K562 (cell line): ENCODE results near the gene SH2D5. TPM values are rescaled to one million over a fixed set of nuclear protein-coding genes. Genes with fewer than 3 reads are reported as not detected.
"Not testable (repeated sequence)": the region's sequence is repeated elsewhere in the genome, so short reads cannot be mapped to it uniquely, and the experiment has no call there.

Source experiments
- ATAC-seq: fragments of 200-7000 bp; cut with Tn5 transposase; 3 replicates; pipeline ENCODE4 v1.9.1; 2020; ENCODE audit warnings: moderate library complexity
- BruUV-seq: library from RNA; stranded (reverse); fragments of 400-500 nt; replicated peaks from 2 replicates; lab custom pipeline; 2021; lab: Mats Ljungman, UMichigan
- CTCF ChIA-PET: fragments of 300-600 bp; formaldehyde crosslinking; extraction: SDS; loops from one replicate; lab custom pipeline; 2021; ENCODE audit warnings: low intra/inter-chr PET ratio; lab: Yijun Ruan, JAX
- POLR2A ChIA-PET: fragments of 300-600, 350-650 bp; sonication (Branson Sonifier 250); formaldehyde crosslinking; extraction: SDS; loops from one replicate; lab custom pipeline; 2021; ENCODE audit warnings: antibody characterized with exemption, inconsistent platforms; lab: Yijun Ruan, JAX
- DNase-seq, 4 experiments: peaks; one replicate each; pipeline versions ENCODE4 v3.0.0 to v3.0.0-alpha.2; 2011 to 2018; ENCODE audit warnings: low spot score in 3 of 4, mixed read lengths in 3 of 4; ENCODE audit errors: extremely low read depth in 1 of 4
- FAIRE-seq: peaks from 2 replicates; lab custom pipeline; 2011; peaks lifted over from hg19 to GRCh38; lab: Jason Lieb, UNC
- H2AFZ ChIP-seq: 2 replicates; pipeline ENCODE4 v1.6.0; 2011; ENCODE audit warnings: low read depth, low read length, control low read depth, inconsistent platforms
- H3K27ac ChIP-seq: fragments of 200-600 bp; 3 replicates; pipeline ENCODE4 v1.8.0; 2011; ENCODE audit warnings: low read depth, mild to moderate bottlenecking, control low read depth, inconsistent platforms, low read length, moderate library complexity, mixed read lengths; ENCODE audit errors: extremely low read depth
- H3K27me3 ChIP-seq, 2 experiments: fragments of 300-600 bp in 1 of 2; 2 replicates in 1 of 2; 3 replicates in 1 of 2; pipeline versions ENCODE4 v1.6.0 to v1.8.0; 2011; ENCODE audit warnings: inconsistent platforms in 2 of 2, low read length in 2 of 2, mild to moderate bottlenecking in 1 of 2, mixed read lengths in 1 of 2, moderate library complexity in 1 of 2; ENCODE audit not compliant: control insufficient read depth in 2 of 2, insufficient read depth in 2 of 2
- H3K36me3 ChIP-seq: fragments of 300-600 bp; 3 replicates; pipeline ENCODE4 v1.8.0; 2011; ENCODE audit warnings: mild to moderate bottlenecking, low read length, inconsistent platforms; ENCODE audit not compliant: control insufficient read depth, insufficient read depth
- H3K4me1 ChIP-seq, 2 experiments: fragments of 200-600 bp in 1 of 2; replicated peaks in 1 of 2; 2 replicates in 1 of 2; 3 replicates in 1 of 2; pipeline versions ENCODE4 v1.5.1 to v1.8.0; 2011; ENCODE audit warnings: inconsistent platforms in 2 of 2, low read length in 2 of 2, mild to moderate bottlenecking in 1 of 2, mixed read lengths in 1 of 2, moderate library complexity in 1 of 2; ENCODE audit not compliant: control insufficient read depth in 2 of 2, insufficient read depth in 2 of 2
- H3K4me2 ChIP-seq: 2 replicates; pipeline ENCODE4 v1.6.1; 2011; ENCODE audit warnings: low read length, control low read depth, inconsistent platforms, mixed read lengths; ENCODE audit not compliant: insufficient read depth
- H3K4me3 ChIP-seq: fragments of 200-600 bp; sonication (generic), shearing (Covaris generic); 2 replicates; pipeline ENCODE4 v1.5.1; 2016; ENCODE audit warnings: control low read depth, inconsistent platforms
- H3K79me2 ChIP-seq: fragments of 200-600 bp; 3 replicates; pipeline ENCODE4 v1.8.0; 2011; ENCODE audit warnings: low read length, inconsistent platforms; ENCODE audit not compliant: control insufficient read depth, insufficient read depth
- H3K9ac ChIP-seq, 2 experiments: 2 replicates each; pipeline versions ENCODE4 v1.6.0 to v1.6.1; 2011; ENCODE audit warnings: low read depth in 2 of 2, low read length in 2 of 2, control low read depth in 1 of 2, inconsistent platforms in 1 of 2, mild to moderate bottlenecking in 1 of 2, mixed read lengths in 1 of 2; ENCODE audit not compliant: insufficient read depth in 1 of 2
- H3K9me1 ChIP-seq: one replicate; pipeline ENCODE4 v1.6.0; 2011; ENCODE audit warnings: inconsistent platforms, mild to moderate bottlenecking, low read length, moderate library complexity; ENCODE audit not compliant: control insufficient read depth, insufficient read depth
- H3K9me3 ChIP-seq: replicated peaks from 2 replicates; pipeline ENCODE4 v1.5.1; 2011; ENCODE audit warnings: low read depth, low read length, inconsistent platforms; ENCODE audit not compliant: control insufficient read depth, insufficient read depth
- H4K20me1 ChIP-seq: replicated peaks from 2 replicates; pipeline ENCODE4 v1.6.1; 2011; ENCODE audit warnings: low read length, inconsistent platforms, mixed read lengths; ENCODE audit not compliant: control insufficient read depth, insufficient read depth
- BCOR ChIP-seq: fragments of 450-650 bp; IDR thresholded peaks from 2 replicates; pipeline ENCODE4 v1.6.1; 2016
- CBX8 ChIP-seq: fragments of 200-600 bp; sonication (generic); IDR thresholded peaks from 2 replicates; pipeline ENCODE4 v1.6.1; 2012; ENCODE audit warnings: borderline replicate concordance, mixed run types, low read depth, mild to moderate bottlenecking, moderate library complexity, mixed read lengths, low read length, control low read depth, inconsistent platforms; ENCODE audit not compliant: poor library complexity, severe bottlenecking; ENCODE audit errors: extremely low read depth
- CEBPB ChIP-seq: fragments of 450-650 bp; IDR thresholded peaks from 2 replicates; pipeline ENCODE4 v1.6.1; 2016; ENCODE audit warnings: missing genetic modification characterization, missing compliant biosample characterization
- CEBPG ChIP-seq, 3 experiments: fragments of 200-800 bp in 1 of 3; sonication (Bioruptor generic) in 1 of 3; sonication (generic) in 1 of 3; formaldehyde crosslinking in 1 of 3; IDR thresholded peaks in 2 of 3; conservative IDR thresholded peaks in 1 of 3; 2 replicates each; pipeline versions ENCODE4 v1.6.1 to v1.8.0; 2016 to 2022; ENCODE audit warnings: missing compliant biosample characterization in 2 of 3, missing genetic modification characterization in 2 of 3, mild to moderate bottlenecking in 1 of 3, missing genetic modification reagents in 1 of 3
- TEAD4 ChIP-seq, 2 experiments: sonication (generic) in 1 of 2; formaldehyde crosslinking in 1 of 2; IDR thresholded peaks; 2 replicates each; pipeline versions ENCODE4 v1.6.1 to v1.8.0; 2012 to 2022; ENCODE audit warnings: borderline replicate concordance in 1 of 2, inconsistent platforms in 1 of 2, low read length in 1 of 2, mild to moderate bottlenecking in 1 of 2, missing genetic modification reagents in 1 of 2
- ZFX ChIP-seq: sonication (generic); formaldehyde crosslinking; IDR thresholded peaks from 2 replicates; pipeline ENCODE4 v1.8.0; 2022; ENCODE audit warnings: mild to moderate bottlenecking, missing genetic modification reagents, moderate library complexity
- ZNF232 ChIP-seq: sonication (generic); formaldehyde crosslinking; IDR thresholded peaks from 2 replicates; pipeline ENCODE4 v1.8.0; 2022; ENCODE audit warnings: mild to moderate bottlenecking, missing genetic modification reagents
- WGBS: fragments of 100-300 bp; shearing (Covaris generic); methylation state at CpG from one replicate; pipeline ENCODE4 v1.1.6; 2016; ENCODE audit warnings: low coverage, mixed read lengths; ENCODE audit not compliant: insufficient coverage; ENCODE audit errors: missing lambda C conversion rate; 5-methylcytosine and 5-hydroxymethylcytosine counted together
- in situ Hi-C: fragments of 300-500 bp; cut with MboI; formaldehyde crosslinking; loops from 4 replicates; pipeline ENCODE4 v1.15.0; 2018; ENCODE audit warnings: inconsistent platforms, mixed read lengths
- intact Hi-C: fragments of 100-400 bp; cut with micrococcal nuclease; formaldehyde crosslinking; loops from 2 replicates; pipeline ENCODE4 v1.14.2; 2022
- polyA plus RNA-seq, 8 experiments: library from polyadenylated mRNA; depleted of rRNA in 4 of 8; stranded (reverse) in 5 of 8; unstranded in 3 of 8; fragments of >200 nt; fragmentation: Nextera tagmentation in 2 of 8; fragmentation: Illumina TruSeq in 1 of 8; extraction: Ambion mirVana in 2 of 8; extraction: Trizol in 1 of 8; gene quantifications; 2 replicates each; pipeline versions ENCODE4 v1.2.1 to v1.2.3, GENCODE V29; 2011 to 2014; ENCODE audit warnings: inconsistent platforms in 1 of 8, missing spikeins in 1 of 8
- total RNA-seq, 7 experiments: library from RNA; depleted of rRNA in 6 of 7; stranded (reverse); fragments of >200 nt in 6 of 7; fragmentation: Illumina TruSeq in 2 of 7; extraction: Trizol in 2 of 7; gene quantifications; 2 replicates each; pipeline versions ENCODE4 v1.2.1 to v1.2.3, GENCODE V29; 2011 to 2021; ENCODE audit warnings: low replicate concordance in 1 of 7
- TF ChIP-seq, protein P1 (sequence below), 2 experiments: fragments of 450-650 bp in 1 of 2; sonication (generic) in 1 of 2; formaldehyde crosslinking in 1 of 2; IDR thresholded peaks in 1 of 2; conservative IDR thresholded peaks in 1 of 2; 2 replicates each; pipeline versions ENCODE4 v1.6.1 to v1.8.1; 2016 to 2023; ENCODE audit warnings: mild to moderate bottlenecking in 2 of 2, moderate library complexity in 2 of 2, inconsistent platforms in 1 of 2, missing genetic modification reagents in 1 of 2

Gene SH2D5
- total and polyA plus RNA-seq, 9 of the 15 experiments (the other 6 are each of a cell fraction or from before 2014, with no cell fraction given), result 0.06 to 0.11 TPM; not detected in 7

DNA sequence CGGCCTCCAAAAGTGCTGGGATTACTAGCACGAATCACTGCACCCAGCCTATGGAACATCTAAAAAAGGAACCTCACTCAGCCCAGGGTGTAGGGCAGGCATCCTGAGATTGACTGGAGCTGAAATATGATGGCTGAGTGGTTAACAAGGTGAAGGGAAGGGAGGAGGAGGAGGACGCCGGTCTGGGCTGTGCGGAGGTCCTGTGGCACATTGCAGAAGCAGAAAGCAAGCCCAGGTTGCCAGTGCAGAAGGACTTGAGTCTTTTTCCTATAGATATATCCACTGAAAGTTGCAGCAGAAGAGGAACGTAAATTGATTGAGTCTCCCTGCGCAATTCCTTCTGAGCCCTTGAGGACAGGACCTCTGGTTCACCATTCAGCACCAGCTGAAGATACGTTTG, 13.2 kb downstream of the SH2D5 start:
- Histone ChIP-seq H3K4me2 (no peak overlapping the region), H3K4me3 (no peak overlapping the region), H3K9ac (no peak overlapping the region), H3K79me2 (no peaks in the 10 kb centered on the region), H2AFZ (no peak overlapping the region), H3K36me3 (no peaks in the 10 kb centered on the region), H4K20me1 (peaks cover 17% of the 10 kb centered on the region; the same call in 1 of the 2 replicates), H3K9me1 (no peaks in the 10 kb centered on the region), H3K9me3 (no peaks in the 10 kb centered on the region), H3K27ac (no peak overlapping the region), H3K27me3 (peaks cover 23 to 64% of the 10 kb centered on the region in 2 experiments; a peak in 4 of 5 replicates), H3K4me1 (peaks cover 0 to 55% of the 10 kb centered on the region in 2 experiments; a peak in 2 of 5 replicates)
- DNase-seq (no peak), ATAC-seq (no peak), FAIRE-seq (no peak)
- TF ChIP-seq BCOR (no peak), CBX8 (peak; percentile 72)
- BruUV-seq, result no TSS peak
- WGBS, result 28% methylated on average over 8 of the region's 8 CpGs
- ChIA-PET CTCF (no interaction called here), POLR2A (interaction anchor here (0.7 to 2.1 kb wide), 3 partner anchors 9 to 341 kb away, joined by 3 to 9 read pairs (median 3); no protein-coding TSS in a partner anchor)
- in situ Hi-C loops, result no loop called here
- intact Hi-C loops, result no loop called here

DNA sequence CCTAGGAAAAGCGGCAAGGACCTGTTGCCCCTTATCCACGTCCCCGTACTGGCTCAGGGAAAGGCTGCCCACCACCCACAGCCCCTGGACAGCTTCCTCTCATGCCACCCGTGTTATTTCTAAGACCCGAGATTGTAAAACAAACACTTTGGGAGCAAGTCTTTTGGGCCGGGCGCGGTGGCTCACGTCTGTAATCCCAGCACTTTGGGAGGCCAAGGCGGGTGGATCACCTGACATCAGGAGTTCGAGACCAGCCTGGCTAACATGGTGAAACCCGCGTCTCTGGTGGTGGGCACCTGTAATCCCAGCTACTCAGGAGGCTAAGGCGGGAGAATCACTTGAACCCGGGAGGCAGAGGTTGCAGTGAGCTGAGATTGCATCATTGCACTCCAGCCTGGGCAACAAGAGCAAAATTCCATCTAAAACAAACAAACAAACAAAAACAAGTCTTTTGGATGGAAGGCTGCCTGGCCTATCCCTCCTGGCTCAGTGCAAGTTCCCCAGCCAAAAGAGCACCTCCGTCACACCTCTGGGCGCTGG, 14.1 kb downstream of the SH2D5 start:
- BruUV-seq; FAIRE-seq; H3K79me2 ChIP-seq; H3K27ac ChIP-seq; H3K9me3 ChIP-seq; intact Hi-C loops; ATAC-seq; CTCF ChIA-PET; in situ Hi-C loops; DNase-seq; H3K9me1 ChIP-seq; H3K36me3 ChIP-seq; TF ChIP-seq TEAD4 (IDR thresholded peaks at IDR 0.05; ENCODE audit: low read length): not testable (repeated sequence)
- POLR2A ChIA-PET, result interaction anchor here (0.7 to 2.1 kb wide), 5 partner anchors 10 to 68 kb away, joined by 3 to 9 read pairs (median 4); no protein-coding TSS in a partner anchor
- 34% methylated on average over 16 of the region's 17 CpGs for WGBS
- H4K20me1 ChIP-seq, result peaks cover 17% of the 10 kb centered on the region; the same call in 1 of the 2 replicates
- H2AFZ ChIP-seq, result peak overlapping the region; percentile 90
- peak overlapping the region in 1 of 2 experiments; percentile 92; a peak in 2 of 4 replicates for H3K9ac ChIP-seq
- peak overlapping the region; percentile 48; the same call in 1 of the 2 replicates for H3K4me3 ChIP-seq
- TF ChIP-seq, protein P1, sequence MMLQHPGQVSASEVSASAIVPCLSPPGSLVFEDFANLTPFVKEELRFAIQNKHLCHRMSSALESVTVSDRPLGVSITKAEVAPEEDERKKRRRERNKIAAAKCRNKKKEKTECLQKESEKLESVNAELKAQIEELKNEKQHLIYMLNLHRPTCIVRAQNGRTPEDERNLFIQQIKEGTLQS (IDR thresholded peaks at IDR 0.05), result peak; percentile 68
- TF ChIP-seq, protein P1 (CRISPR knock-in tag; conservative IDR thresholded peaks at IDR 0.05), result not testable (repeated sequence)
- TF ChIP-seq CEBPB, result peak; percentile 70
- peak; percentile 48; the same call in 1 of the 2 replicates for TF ChIP-seq ZNF232
- TF ChIP-seq TEAD4 (CRISPR knock-in tag; IDR thresholded peaks at IDR 0.05; ENCODE audit: borderline replicate concordance), result 0 out of 2 replicates have a peak, but pooled peaks have one; percentile 23
- peak; percentile 35 for TF ChIP-seq CEBPG (CRISPR knock-in tag; IDR thresholded peaks at IDR 0.05)
- peak; percentile 15 to 50; a peak in 2 of 4 replicates for TF ChIP-seq CEBPG (tag; conservative IDR thresholded peaks at IDR 0.05 in 1 of 2, IDR thresholded peaks at IDR 0.05 in 1 of 2)
- TF ChIP-seq ZFX (CRISPR knock-in tag), result peak; percentile 9; the same call in 1 of the 2 replicates
- peaks cover 23 to 64% of the 10 kb centered on the region in 2 experiments; a peak in 4 of 5 replicates for H3K27me3 ChIP-seq
- H3K4me1 ChIP-seq, result peaks cover 0 to 47% of the 10 kb centered on the region in 2 experiments; a peak in 2 of 5 replicates
- peak overlapping the region; percentile 67; the same call in 1 of the 2 replicates for H3K4me2 ChIP-seq
